Mesodermal cell (in vitro differentiated cells): Measurements from ENCODE around the gene MUCL1.

Experiments used
- H3K27ac ChIP-seq: 2 replicates; pipeline ENCODE4 v1.7.0; 2013; ENCODE audit warnings: mild to moderate bottlenecking, low read depth, low read length, moderate library complexity; ENCODE audit not compliant: severe bottlenecking
- H3K36me3 ChIP-seq: 2 replicates; pipeline ENCODE4 v1.7.1; 2013; ENCODE audit warnings: mild to moderate bottlenecking, low read length, moderate library complexity; ENCODE audit not compliant: control insufficient read depth, insufficient read depth
- H3K4me1 ChIP-seq: one replicate; pipeline ENCODE4 v1.7.1; 2013; ENCODE audit warnings: mild to moderate bottlenecking, low read length; ENCODE audit not compliant: insufficient read depth, control insufficient read depth, poor library complexity, severe bottlenecking
- H3K4me3 ChIP-seq: 2 replicates; pipeline ENCODE4 v1.7.0; 2013; ENCODE audit warnings: low read length, control low read depth, mild to moderate bottlenecking; ENCODE audit not compliant: insufficient read depth, poor library complexity, severe bottlenecking; ENCODE audit errors: extremely low read depth
- H3K9me3 ChIP-seq: 2 replicates; pipeline ENCODE4 v1.7.1; 2013; ENCODE audit warnings: mild to moderate bottlenecking, low read length, moderate library complexity; ENCODE audit not compliant: control insufficient read depth
- WGBS, 2 experiments: methylation state at CpG; one replicate each; pipeline ENCODE4 v1.1.5; 2013; ENCODE audit warnings: missing lambda C conversion rate in 2 of 2; ENCODE audit not compliant: insufficient coverage in 2 of 2; 5-methylcytosine and 5-hydroxymethylcytosine counted together

Gene MUCL1

DNA sequence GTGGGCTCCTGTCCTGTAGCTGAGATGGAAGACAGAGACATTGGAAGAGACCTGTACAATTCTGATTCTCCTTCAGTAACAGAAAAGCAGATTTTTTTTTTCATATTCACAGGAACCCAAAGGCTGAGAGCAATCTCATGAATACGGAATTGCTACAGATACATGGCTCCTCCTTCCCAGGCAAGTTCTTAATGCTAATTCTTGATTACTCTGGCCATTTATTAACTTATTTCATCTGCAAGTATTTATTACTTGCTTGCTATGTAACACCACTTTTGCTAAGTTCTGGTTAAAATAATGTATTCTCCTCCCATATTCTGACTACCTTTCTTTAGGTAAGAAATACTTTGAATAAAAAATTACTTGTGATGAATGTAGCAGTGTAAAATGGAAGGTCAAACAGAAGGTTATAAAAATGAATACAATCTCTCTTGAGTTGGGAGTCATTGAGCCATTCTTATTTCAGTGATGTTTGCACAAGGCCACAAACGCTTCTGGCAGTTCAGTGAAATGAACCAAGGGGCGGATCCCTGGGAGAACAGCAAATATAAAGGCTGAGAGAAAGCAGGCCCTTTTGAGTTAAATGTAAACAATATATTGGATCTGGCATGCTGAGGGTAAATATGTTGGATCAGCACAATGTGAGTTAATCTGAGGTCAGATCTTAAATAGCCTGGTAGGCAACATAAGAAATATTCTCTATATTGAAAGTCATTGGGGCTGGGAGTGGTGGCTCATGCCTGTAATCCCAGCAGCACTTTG lies 37.6 kb downstream of the MUCL1 start:
- H3K4me3 ChIP-seq, result no peak overlapping the region
- H3K9me3 ChIP-seq, result no peaks in the 10 kb centered on the region
- H3K27ac ChIP-seq, result no peak overlapping the region
- WGBS, 2 experiments, result 83 to 94% methylated on average over 2 to 3 of the region's 3 CpGs
- no peaks in the 10 kb centered on the region for H3K4me1 ChIP-seq
- H3K36me3 ChIP-seq, result no peaks in the 10 kb centered on the region
